ENCODE data around the gene E4F1. TPM values are rescaled to one million over a fixed set of nuclear protein-coding genes. Genes with fewer than 3 reads are reported as not detected.

The E4F1 gene
- total and polyA plus RNA-seq, 2 of the 13 experiments (the other 11 are each of a cell fraction or from before 2014, with no cell fraction given): 13.8 to 19.5 TPM

- Histone ChIP-seq H3K79me2 (ENCODE audit: insufficient read depth, low read length) (peaks cover 18% of the 10 kb centered on the region), H3K4me3 (replicated peaks in 1 of 3; ENCODE audit: insufficient read depth in 1 of 3, low read depth in 2 of 3, low read length in 3 of 3) (no peak overlapping the region), H3K9me3 (ENCODE audit: low read length) (no peaks in the 10 kb centered on the region), H3K4me2 (ENCODE audit: low read depth, low read length) (no peak overlapping the region), H3K27me3 (ENCODE audit: control insufficient read depth in 1 of 2, insufficient read depth in 2 of 2, low read length in 2 of 2) (no peaks in the 10 kb centered on the region), H4K20me1 (ENCODE audit: insufficient read depth, low read length) (peaks cover 11% of the 10 kb centered on the region), H3K4me1 (ENCODE audit: insufficient read depth, low read length) (peaks cover 30% of the 10 kb centered on the region), H3K9ac (ENCODE audit: insufficient read depth, low read depth, low read length) (no peak overlapping the region), H3K27ac (ENCODE audit: extremely low read length, insufficient read depth, low read length) (no peak overlapping the region), H2AFZ (ENCODE audit: low read length) (no peak overlapping the region), H3K36me3 (replicated peaks in 1 of 2; ENCODE audit: control insufficient read depth in 1 of 2, insufficient read depth in 2 of 2, low read length in 2 of 2) (peaks cover 21 to 43% of the 10 kb centered on the region in 2 experiments; a peak in 4 of 5 replicates)
- no peak for FAIRE-seq
- BruUV-seq (replicated peaks): no TSS peak
- DNase-seq (ENCODE audit: low spot score): no peak
- intact Hi-C loops (cut with micrococcal nuclease; ENCODE audit: unreplicated experiment) (no loop called here), in situ Hi-C loops (cut with HindIII; ENCODE audit: extremely low pct_ligation_motif_present, low pct_unique_long_range_greater_than_20kb) (no loop called here)
- CTCF ChIA-PET (ENCODE audit: low intra/inter-chr PET ratio, low total read pairs): no interaction called here
- POLR2A ChIA-PET: interaction anchor here (3.1 kb wide), 1 partner anchor 23 kb away, joined by 56 read pairs; the partner anchor contains the start of gene ECI1
- TF ChIP-seq NFKB2 (CRISPR knock-in tag; IDR thresholded peaks at IDR 0.05; ENCODE audit: borderline replicate concordance): no peak
- no peak for TF ChIP-seq CEBPG (CRISPR knock-in tag; IDR thresholded peaks at IDR 0.05)
- TF ChIP-seq SALL1 (CRISPR knock-in tag; IDR thresholded peaks at IDR 0.05): no peak
- peak; percentile 20 for TF ChIP-seq AGO2 (optimal IDR thresholded peaks at IDR 0.05; ENCODE audit: low read depth, low read length)
- TF ChIP-seq KDM5A (IDR thresholded peaks at IDR 0.05; ENCODE audit: borderline replicate concordance, low read length): no peak
- TF ChIP-seq ZFP41 (CRISPR knock-in tag; IDR thresholded peaks at IDR 0.05; ENCODE audit: borderline replicate concordance): no peak
- no peak for ATAC-seq
- WGBS (ENCODE audit: low lambda C conversion rate): 98% methylated on average over 13 of the region's 25 CpGs
Measured at GRCh38 chr16:2228161-2228824, 4.9 kb downstream of the E4F1 start.

GRCh38 chr16:2229091-2229490 lies 5.7 kb downstream of the E4F1 start:
- WGBS (ENCODE audit: low lambda C conversion rate): 94% methylated on average over 11 of the region's 12 CpGs
- peaks cover 30% of the 10 kb centered on the region for H3K4me1 ChIP-seq (ENCODE audit: insufficient read depth, low read length)
- no TSS peak for BruUV-seq (replicated peaks)
- H4K20me1 ChIP-seq (ENCODE audit: insufficient read depth, low read length): peaks cover 11% of the 10 kb centered on the region
- POLR2A ChIA-PET: no interaction called here
- intact Hi-C loops (cut with micrococcal nuclease; ENCODE audit: unreplicated experiment): no loop called here
- in situ Hi-C loops (cut with HindIII; ENCODE audit: extremely low pct_ligation_motif_present, low pct_unique_long_range_greater_than_20kb): no loop called here
- DNase-seq (ENCODE audit: low spot score) (no peak), FAIRE-seq (no peak), ATAC-seq (no peak)
- H3K9me3 ChIP-seq (ENCODE audit: low read length): no peaks in the 10 kb centered on the region
- H3K27me3 ChIP-seq (ENCODE audit: control insufficient read depth in 1 of 2, insufficient read depth in 2 of 2, low read length in 2 of 2): no peaks in the 10 kb centered on the region
- peaks cover 12% of the 10 kb centered on the region for H3K79me2 ChIP-seq (ENCODE audit: insufficient read depth, low read length)
- H3K4me2 ChIP-seq (ENCODE audit: low read depth, low read length): no peak overlapping the region
- CTCF ChIA-PET (ENCODE audit: low intra/inter-chr PET ratio, low total read pairs): no interaction called here
- no peak overlapping the region for H2AFZ ChIP-seq (ENCODE audit: low read length)
- H3K27ac ChIP-seq (ENCODE audit: extremely low read length, insufficient read depth, low read length): no peak overlapping the region
- TF ChIP-seq IRX3 (CRISPR knock-in tag; IDR thresholded peaks at IDR 0.05; ENCODE audit: borderline replicate concordance, low read depth) (no peak), ZBTB26 (CRISPR knock-in tag; IDR thresholded peaks at IDR 0.05; ENCODE audit: borderline replicate concordance) (no peak), ESRRA (CRISPR knock-in tag; IDR thresholded peaks at IDR 0.05; ENCODE audit: low read depth) (no peak), HNF1A (IDR thresholded peaks at IDR 0.05; ENCODE audit: low read depth) (no peak), HNF1A (CRISPR knock-in tag; IDR thresholded peaks at IDR 0.05; ENCODE audit: borderline replicate concordance) (no peak), ATM (IDR thresholded peaks at IDR 0.05; ENCODE audit: borderline replicate concordance) (no peak), ZNF607 (CRISPR knock-in tag; IDR thresholded peaks at IDR 0.05; ENCODE audit: borderline replicate concordance) (no peak), ZNF660 (CRISPR knock-in tag; IDR thresholded peaks at IDR 0.05; ENCODE audit: borderline replicate concordance, low read depth) (no peak)
- no peak overlapping the region for H3K9ac ChIP-seq (ENCODE audit: insufficient read depth, low read depth, low read length)
- peaks cover 23 to 43% of the 10 kb centered on the region in 2 experiments; a peak in 4 of 5 replicates for H3K36me3 ChIP-seq (replicated peaks in 1 of 2; ENCODE audit: control insufficient read depth in 1 of 2, insufficient read depth in 2 of 2, low read length in 2 of 2)
- no peak overlapping the region for H3K4me3 ChIP-seq (replicated peaks in 1 of 3; ENCODE audit: insufficient read depth in 1 of 3, low read depth in 2 of 3, low read length in 3 of 3)
